Measurements from ENCODE around the gene RIT2. TPM values are rescaled to one million over a fixed set of nuclear protein-coding genes. Genes with fewer than 3 reads are reported as not detected.

The RIT2 gene
- total and polyA plus RNA-seq, 11 donors, result not detected

- H3K27me3 ChIP-seq, result no peaks in the 10 kb centered on the region
- TF ChIP-seq POLR2A (IDR thresholded peaks at IDR 0.05) (no peak), CTCF (IDR thresholded peaks at IDR 0.05) (no peak)
- DNase-seq (no peak), ATAC-seq (no peak)
- 70 to 87% (median 80%) methylated on average over 3 of the region's 3 CpGs for WGBS, 4 donors
- no peak overlapping the region for H3K27ac ChIP-seq
- H3K36me3 ChIP-seq, result no peaks in the 10 kb centered on the region
- H3K9me3 ChIP-seq, result peaks cover 0 to under 1% (median 0%) of the 10 kb centered on the region in 12 donors
- H3K4me3 ChIP-seq, result no peak overlapping the region
- peaks cover 0 to 3% (median 0%) of the 10 kb centered on the region in 12 donors for H3K4me1 ChIP-seq
- intact Hi-C loops (cut with DNase I), result loop anchor here in 1 of 10 donors (10.0 kb wide), 1 partner anchor 59 kb away; no protein-coding TSS in a partner anchor
Measured at GRCh38 chr18:42956287-42956686, 159.2 kb downstream of the RIT2 start.

- no peaks in the 10 kb centered on the region for H3K27me3 ChIP-seq
- intact Hi-C loops (cut with DNase I), result loop anchor here in 1 of 10 donors (10.0 kb wide), 1 partner anchor 60 kb away; no protein-coding TSS in a partner anchor
- no peaks in the 10 kb centered on the region for H3K36me3 ChIP-seq
- DNase-seq (no peak), ATAC-seq (no peak)
- H3K27ac ChIP-seq, result no peak overlapping the region
- TF ChIP-seq CTCF (IDR thresholded peaks at IDR 0.05) (no peak), POLR2A (IDR thresholded peaks at IDR 0.05) (no peak)
- no peak overlapping the region for H3K4me3 ChIP-seq
- 32 to 57% (median 45%) methylated on average over 1 of the region's 1 CpG for WGBS, 4 donors
- H3K4me1 ChIP-seq, result peaks cover 0 to 3% (median 0%) of the 10 kb centered on the region in 12 donors
- peaks cover 0 to 4% (median 0%) of the 10 kb centered on the region in 12 donors for H3K9me3 ChIP-seq
Measured at GRCh38 chr18:42954887-42955286, 160.6 kb downstream of the RIT2 start.

- Histone ChIP-seq H3K27me3 (no peaks in the 10 kb centered on the region), H3K4me1 (peaks cover 0 to 3% (median 0%) of the 10 kb centered on the region in 12 donors), H3K9me3 (peaks cover 0 to 4% (median 0%) of the 10 kb centered on the region in 12 donors), H3K36me3 (no peaks in the 10 kb centered on the region), H3K4me3 (no peak overlapping the region), H3K27ac (peak overlapping the region in 1 of 12 donors; percentile 15)
- TF ChIP-seq CTCF (IDR thresholded peaks at IDR 0.05) (no peak), POLR2A (IDR thresholded peaks at IDR 0.05) (no peak)
- intact Hi-C loops (cut with DNase I), result loop anchor here in 1 of 10 donors (10.0 kb wide), 1 partner anchor 61 kb away; no protein-coding TSS in a partner anchor
- ATAC-seq (no peak), DNase-seq (no peak)
- 38 to 82% (median 66%) methylated on average over 1 of the region's 1 CpG for WGBS, 4 donors
Measured at GRCh38 chr18:42953306-42953705, 162.2 kb downstream of the RIT2 start.

- Histone ChIP-seq H3K36me3 (no peaks in the 10 kb centered on the region), H3K4me1 (peaks cover 0 to 3% (median 0%) of the 10 kb centered on the region in 12 donors), H3K9me3 (peaks cover 0 to 4% (median 0%) of the 10 kb centered on the region in 12 donors), H3K27ac (no peak overlapping the region), H3K4me3 (no peak overlapping the region), H3K27me3 (no peaks in the 10 kb centered on the region)
- ATAC-seq (no peak), DNase-seq (no peak)
- intact Hi-C loops (cut with DNase I), result loop anchor here in 1 of 10 donors (10.0 kb wide), 1 partner anchor 64 kb away; no protein-coding TSS in a partner anchor
- TF ChIP-seq POLR2A (IDR thresholded peaks at IDR 0.05) (no peak), CTCF (IDR thresholded peaks at IDR 0.05) (no peak)
Measured at GRCh38 chr18:42950732-42951131, 164.8 kb downstream of the RIT2 start.

Measured in heart left ventricle (tissue), 16 donors.